Rectal smooth muscle tissue (tissue), 1 donor: Measurements from ENCODE around the gene HSD17B12.

Source experiments
- H3K27ac ChIP-seq: one replicate; pipeline ENCODE4 v1.7.0; 2013; ENCODE audit warnings: low read depth, low read length, inconsistent platforms
- H3K27me3 ChIP-seq: one replicate; pipeline ENCODE4 v1.7.0; 2013; ENCODE audit warnings: low read length; ENCODE audit not compliant: control insufficient read depth, insufficient read depth
- H3K36me3 ChIP-seq: one replicate; pipeline ENCODE4 v1.7.0; 2013; ENCODE audit warnings: low read length; ENCODE audit not compliant: control insufficient read depth, insufficient read depth
- H3K4me1 ChIP-seq: one replicate; pipeline ENCODE4 v1.7.0; 2013; ENCODE audit warnings: low read length; ENCODE audit not compliant: control insufficient read depth, insufficient read depth
- H3K4me3 ChIP-seq: one replicate; pipeline ENCODE4 v1.7.0; 2013; ENCODE audit warnings: low read length
- H3K9ac ChIP-seq: one replicate; pipeline ENCODE4 v1.7.0; 2013; ENCODE audit warnings: low read length

Gene HSD17B12

GRCh38 chr11:43788421-43788820, 107.9 kb downstream of the HSD17B12 start:
- H3K4me3 ChIP-seq = no peak overlapping the region
- H3K27ac ChIP-seq = no peak overlapping the region
- no peaks in the 10 kb centered on the region for H3K4me1 ChIP-seq
- H3K9ac ChIP-seq = no peak overlapping the region
- H3K27me3 ChIP-seq = no peaks in the 10 kb centered on the region
- H3K36me3 ChIP-seq = no peaks in the 10 kb centered on the region

GRCh38 chr11:43789700-43790443, 109.3 kb downstream of the HSD17B12 start:
- Histone ChIP-seq H3K27me3 (no peaks in the 10 kb centered on the region), H3K27ac (no peak overlapping the region), H3K9ac (no peak overlapping the region), H3K36me3 (no peaks in the 10 kb centered on the region), H3K4me3 (no peak overlapping the region), H3K4me1 (no peaks in the 10 kb centered on the region)

GRCh38 chr11:43790444-43790794, 109.9 kb downstream of the HSD17B12 start:
- H3K27ac ChIP-seq = no peak overlapping the region
- no peaks in the 10 kb centered on the region for H3K4me1 ChIP-seq
- H3K9ac ChIP-seq = no peak overlapping the region
- no peaks in the 10 kb centered on the region for H3K36me3 ChIP-seq
- no peak overlapping the region for H3K4me3 ChIP-seq
- H3K27me3 ChIP-seq = no peaks in the 10 kb centered on the region

- Histone ChIP-seq H3K9ac (no peak overlapping the region), H3K27ac (no peak overlapping the region), H3K36me3 (no peaks in the 10 kb centered on the region), H3K4me3 (no peak overlapping the region), H3K4me1 (no peaks in the 10 kb centered on the region), H3K27me3 (no peaks in the 10 kb centered on the region)
Observed at GRCh38 chr11:43797337-43797736, 116.8 kb downstream of the HSD17B12 start.

GRCh38 chr11:43797866-43798265, 117.3 kb downstream of the HSD17B12 start:
- no peak overlapping the region for H3K9ac ChIP-seq
- no peaks in the 10 kb centered on the region for H3K27me3 ChIP-seq
- no peaks in the 10 kb centered on the region for H3K4me1 ChIP-seq
- H3K4me3 ChIP-seq = no peak overlapping the region
- no peak overlapping the region for H3K27ac ChIP-seq
- no peaks in the 10 kb centered on the region for H3K36me3 ChIP-seq

- H3K4me1 ChIP-seq = no peaks in the 10 kb centered on the region
- no peaks in the 10 kb centered on the region for H3K27me3 ChIP-seq
- no peak overlapping the region for H3K27ac ChIP-seq
- H3K9ac ChIP-seq = no peak overlapping the region
- no peaks in the 10 kb centered on the region for H3K36me3 ChIP-seq
- no peak overlapping the region for H3K4me3 ChIP-seq
Observed at GRCh38 chr11:43802509-43802908, 122.0 kb downstream of the HSD17B12 start.

- no peak overlapping the region for H3K9ac ChIP-seq
- H3K4me3 ChIP-seq = no peak overlapping the region
- no peaks in the 10 kb centered on the region for H3K36me3 ChIP-seq
- no peaks in the 10 kb centered on the region for H3K4me1 ChIP-seq
- no peak overlapping the region for H3K27ac ChIP-seq
- H3K27me3 ChIP-seq = no peaks in the 10 kb centered on the region
Observed at GRCh38 chr11:43803766-43804165, 123.2 kb downstream of the HSD17B12 start.

- H3K4me1 ChIP-seq = no peaks in the 10 kb centered on the region
- H3K9ac ChIP-seq = no peak overlapping the region
- H3K4me3 ChIP-seq = no peak overlapping the region
- H3K27ac ChIP-seq = no peak overlapping the region
- H3K36me3 ChIP-seq = no peaks in the 10 kb centered on the region
- no peaks in the 10 kb centered on the region for H3K27me3 ChIP-seq
Observed at GRCh38 chr11:43806976-43807375, 126.4 kb downstream of the HSD17B12 start.

- H3K36me3 ChIP-seq = no peaks in the 10 kb centered on the region
- H3K27me3 ChIP-seq = no peaks in the 10 kb centered on the region
- H3K9ac ChIP-seq = no peak overlapping the region
- H3K4me1 ChIP-seq = no peaks in the 10 kb centered on the region
- H3K4me3 ChIP-seq = no peak overlapping the region
- H3K27ac ChIP-seq = no peak overlapping the region
Observed at GRCh38 chr11:43810929-43811596, 130.5 kb downstream of the HSD17B12 start.

- no peak overlapping the region for H3K9ac ChIP-seq
- H3K27ac ChIP-seq = no peak overlapping the region
- no peak overlapping the region for H3K4me3 ChIP-seq
- no peaks in the 10 kb centered on the region for H3K36me3 ChIP-seq
- no peaks in the 10 kb centered on the region for H3K4me1 ChIP-seq
- H3K27me3 ChIP-seq = no peaks in the 10 kb centered on the region
Observed at GRCh38 chr11:43812471-43812870, 131.9 kb downstream of the HSD17B12 start.

- H3K27me3 ChIP-seq = no peaks in the 10 kb centered on the region
- no peaks in the 10 kb centered on the region for H3K4me1 ChIP-seq
- H3K36me3 ChIP-seq = no peaks in the 10 kb centered on the region
- H3K27ac ChIP-seq = no peak overlapping the region
- H3K4me3 ChIP-seq = no peak overlapping the region
- H3K9ac ChIP-seq = no peak overlapping the region
Observed at GRCh38 chr11:43818220-43818619, 137.7 kb downstream of the HSD17B12 start.

- H3K9ac ChIP-seq = no peak overlapping the region
- no peak overlapping the region for H3K27ac ChIP-seq
- no peaks in the 10 kb centered on the region for H3K4me1 ChIP-seq
- H3K27me3 ChIP-seq = no peaks in the 10 kb centered on the region
- no peak overlapping the region for H3K4me3 ChIP-seq
- no peaks in the 10 kb centered on the region for H3K36me3 ChIP-seq
Observed at GRCh38 chr11:43819926-43820325, 139.4 kb downstream of the HSD17B12 start.

GRCh38 chr11:43823316-43823715, 142.8 kb downstream of the HSD17B12 start:
- no peak overlapping the region for H3K9ac ChIP-seq
- no peaks in the 10 kb centered on the region for H3K36me3 ChIP-seq
- no peak overlapping the region for H3K4me3 ChIP-seq
- no peak overlapping the region for H3K27ac ChIP-seq
- H3K4me1 ChIP-seq = no peaks in the 10 kb centered on the region
- H3K27me3 ChIP-seq = no peaks in the 10 kb centered on the region
